Activated CD8-positive, alpha-beta T cell treated with anti-CD3 and anti-CD28 coated beads, Interleukin-2, amount 10 ng/mL, durations not matched to agents 7 days and 5 days (primary cell): ENCODE results near the gene GNAI3. TPM values are rescaled to one million over a fixed set of nuclear protein-coding genes. Genes with fewer than 3 reads are reported as not detected.

Experiments used
- ATAC-seq: fragments of 150-1000 bp; cut with Tn5 transposase; one replicate; pipeline ENCODE4 v1.10.0; 2021; ENCODE audit warnings: moderate library complexity
- CTCF ChIA-PET: fragments of 350-600 bp; sonication (Branson Sonifier 250); formaldehyde crosslinking; loops from one replicate; lab custom pipeline; 2021; ENCODE audit warnings: antibody characterized with exemption; lab: Charles Lee
- POLR2A ChIA-PET: fragments of 350-600 bp; sonication (Branson Sonifier 250); formaldehyde crosslinking; loops from one replicate; lab custom pipeline; 2021; ENCODE audit warnings: antibody characterized with exemption; lab: Charles Lee
- DNase-seq: peaks from one replicate; pipeline ENCODE4 v3.0.0-alpha.2; 2020
- H3K27ac Mint-ChIP-seq: one replicate; pipeline ENCODE4 v1.8.0; 2021; ENCODE audit warnings: mild to moderate bottlenecking, mixed read lengths
- H3K27me3 Mint-ChIP-seq: one replicate; pipeline ENCODE4 v1.8.0; 2021; ENCODE audit warnings: low read depth, mixed read lengths
- H3K36me3 Mint-ChIP-seq: one replicate; pipeline ENCODE4 v1.8.0; 2021; ENCODE audit warnings: low read depth, mixed read lengths
- H3K4me1 Mint-ChIP-seq: one replicate; pipeline ENCODE4 v1.8.0; 2021; ENCODE audit warnings: low read depth, mixed read lengths
- H3K4me3 Mint-ChIP-seq: one replicate; pipeline ENCODE4 v1.8.0; 2021; ENCODE audit warnings: mild to moderate bottlenecking, mixed read lengths
- H3K9me3 Mint-ChIP-seq: one replicate; pipeline ENCODE4 v1.8.0; 2022; ENCODE audit warnings: mixed read lengths; ENCODE audit not compliant: insufficient read depth
- total RNA-seq, 2 experiments: library from RNA; stranded (reverse); gene quantifications; one replicate each; pipeline ENCODE4 v1.2.3, GENCODE V29; 2021

The GNAI3 gene
- total RNA-seq, 2 experiments from 2014 or later, result 9.6 to 10.2 TPM

GRCh38 chr1:109641078-109641740, 92.8 kb downstream of the GNAI3 start:
- no peak overlapping the region for H3K27ac Mint-ChIP-seq

GRCh38 chr1:109641861-109642260, 93.4 kb downstream of the GNAI3 start:
- Mint-ChIP-seq H3K4me3 (no peak overlapping the region), H3K27me3 (peaks cover 4% of the 10 kb centered on the region), H3K4me1 (peaks cover 18% of the 10 kb centered on the region), H3K36me3 (no peaks in the 10 kb centered on the region), H3K27ac (no peak overlapping the region), H3K9me3 (no peaks in the 10 kb centered on the region)
- ATAC-seq, result no peak
- ChIA-PET CTCF (interaction anchor here (0.9 to 13.1 kb wide), 18 partner anchors 9 to 428 kb away, joined by 3 to 340 read pairs (median 13); partner anchors contain the start of genes AHCYL1, GNAI3, GSTM1 and GSTM2), POLR2A (interaction anchor here (3.5 kb wide), 1 partner anchor 93 kb away, joined by 29 read pairs; the partner anchor contains the start of gene GNAI3)
- DNase-seq, result peak; percentile 18

More at GRCh38 chr1:109641078-109641740, 92.8 kb downstream of the GNAI3 start:
- peaks cover 18% of the 10 kb centered on the region for H3K4me1 Mint-ChIP-seq
- no peaks in the 10 kb centered on the region for H3K36me3 Mint-ChIP-seq
- peaks cover 4% of the 10 kb centered on the region for H3K27me3 Mint-ChIP-seq
- no peak overlapping the region for H3K4me3 Mint-ChIP-seq
- DNase-seq (peak; percentile 15), ATAC-seq (no peak)
- no peaks in the 10 kb centered on the region for H3K9me3 Mint-ChIP-seq
- ChIA-PET POLR2A (interaction anchor here (1.1 to 3.5 kb wide), 5 partner anchors 17 to 343 kb away, joined by 4 to 29 read pairs (median 5); partner anchors contain the start of genes AHCYL1 and GNAI3), CTCF (interaction anchor here (0.6 to 13.1 kb wide), 56 partner anchors 9 to 465 kb away, joined by 3 to 340 read pairs (median 10); partner anchors contain the start of genes AHCYL1, AMPD2, EPS8L3 and GNAI3)

GRCh38 chr1:109642626-109643025, 94.2 kb downstream of the GNAI3 start:
- H3K9me3 Mint-ChIP-seq, result no peaks in the 10 kb centered on the region
- peaks cover 18% of the 10 kb centered on the region for H3K4me1 Mint-ChIP-seq
- no peak for ATAC-seq
- H3K4me3 Mint-ChIP-seq, result no peak overlapping the region
- H3K27me3 Mint-ChIP-seq, result peaks cover 8% of the 10 kb centered on the region
- CTCF ChIA-PET, result interaction anchor here (0.7 to 13.1 kb wide), 7 partner anchors 10 to 394 kb away, joined by 3 to 340 read pairs (median 9); partner anchors contain the start of genes AHCYL1 and GSTM1
- no peaks in the 10 kb centered on the region for H3K36me3 Mint-ChIP-seq
- no peak for DNase-seq
- H3K27ac Mint-ChIP-seq, result no peak overlapping the region
- POLR2A ChIA-PET, result no interaction called here

- Mint-ChIP-seq H3K4me1 (peaks cover 18% of the 10 kb centered on the region), H3K4me3 (no peak overlapping the region), H3K36me3 (no peaks in the 10 kb centered on the region), H3K27ac (peak overlapping the region; percentile 25), H3K27me3 (peaks cover 8% of the 10 kb centered on the region), H3K9me3 (no peaks in the 10 kb centered on the region)
- POLR2A ChIA-PET, result no interaction called here
- DNase-seq (peak; percentile 93), ATAC-seq (peak; percentile 98)
- CTCF ChIA-PET, result interaction anchor here (0.7 to 13.1 kb wide), 9 partner anchors 9 to 393 kb away, joined by 3 to 340 read pairs (median 7); partner anchors contain the start of genes AHCYL1, GSTM1 and GSTM4
Observed at GRCh38 chr1:109643385-109644230, 95.2 kb downstream of the GNAI3 start.

- Mint-ChIP-seq H3K9me3 (no peaks in the 10 kb centered on the region), H3K4me3 (no peak overlapping the region), H3K27me3 (peaks cover 8% of the 10 kb centered on the region), H3K36me3 (no peaks in the 10 kb centered on the region), H3K27ac (no peak overlapping the region), H3K4me1 (peaks cover 18% of the 10 kb centered on the region)
- ATAC-seq, result no peak
- no peak for DNase-seq
- ChIA-PET POLR2A (no interaction called here), CTCF (interaction anchor here (1.1 to 13.1 kb wide), 4 partner anchors 11 to 339 kb away, joined by 3 to 340 read pairs (median 20); partner anchors contain the start of genes AHCYL1 and GSTM4)
Observed at GRCh38 chr1:109644670-109645069, 96.3 kb downstream of the GNAI3 start.

GRCh38 chr1:109649491-109649914, 101.1 kb downstream of the GNAI3 start:
- Mint-ChIP-seq H3K9me3 (no peaks in the 10 kb centered on the region), H3K4me3 (no peak overlapping the region), H3K27me3 (peaks cover 32% of the 10 kb centered on the region), H3K27ac (no peak overlapping the region), H3K4me1 (no peaks in the 10 kb centered on the region), H3K36me3 (no peaks in the 10 kb centered on the region)
- ChIA-PET POLR2A (interaction anchor here (0.7 kb wide), 1 partner anchor 10 kb away, joined by 3 read pairs; no protein-coding TSS in a partner anchor), CTCF (interaction anchor here (0.5 to 6.7 kb wide), 14 partner anchors 9 to 335 kb away, joined by 3 to 163 read pairs (median 4); partner anchors contain the start of genes AHCYL1, GNAI3 and GSTM1)
- no peak for ATAC-seq
- DNase-seq, result no peak

GRCh38 chr1:109650609-109651008, 102.2 kb downstream of the GNAI3 start:
- no peak for DNase-seq
- Mint-ChIP-seq H3K27me3 (peaks cover 37% of the 10 kb centered on the region), H3K9me3 (no peaks in the 10 kb centered on the region), H3K36me3 (no peaks in the 10 kb centered on the region), H3K4me1 (peaks cover 9% of the 10 kb centered on the region), H3K27ac (no peak overlapping the region), H3K4me3 (no peak overlapping the region)
- POLR2A ChIA-PET, result interaction anchor here (2.3 kb wide), 1 partner anchor 333 kb away, joined by 6 read pairs; the partner anchor contains the start of gene AHCYL1
- ATAC-seq, result no peak
- CTCF ChIA-PET, result interaction anchor here (1.5 to 6.7 kb wide), 8 partner anchors 11 to 334 kb away, joined by 4 to 163 read pairs (median 24); partner anchors contain the start of genes AHCYL1 and GNAI3

- DNase-seq (no peak), ATAC-seq (no peak)
- Mint-ChIP-seq H3K27me3 (peaks cover 33% of the 10 kb centered on the region), H3K9me3 (no peaks in the 10 kb centered on the region), H3K27ac (no peak overlapping the region), H3K4me3 (no peak overlapping the region), H3K36me3 (no peaks in the 10 kb centered on the region), H3K4me1 (peaks cover 17% of the 10 kb centered on the region)
- CTCF ChIA-PET, result interaction anchor here (0.7 to 6.7 kb wide), 10 partner anchors 8 to 332 kb away, joined by 3 to 163 read pairs (median 8); partner anchors contain the start of genes AHCYL1 and GSTM1
- POLR2A ChIA-PET, result interaction anchor here (1.4 to 2.3 kb wide), 2 partner anchors 104 to 332 kb away, joined by 3 to 6 read pairs; partner anchors contain the start of genes AHCYL1 and GNAI3
Observed at GRCh38 chr1:109652402-109652801, 104.0 kb downstream of the GNAI3 start.

- CTCF ChIA-PET, result interaction anchor here (1.4 to 6.7 kb wide), 7 partner anchors 10 to 331 kb away, joined by 4 to 163 read pairs (median 8); partner anchors contain the start of genes AHCYL1 and GSTM1
- Mint-ChIP-seq H3K27ac (no peak overlapping the region), H3K4me3 (no peak overlapping the region), H3K27me3 (peaks cover 33% of the 10 kb centered on the region), H3K9me3 (no peaks in the 10 kb centered on the region), H3K36me3 (no peaks in the 10 kb centered on the region), H3K4me1 (peaks cover 17% of the 10 kb centered on the region)
- ATAC-seq, result no peak
- DNase-seq, result no peak
- POLR2A ChIA-PET, result interaction anchor here (0.6 to 0.7 kb wide), 2 partner anchors 74 to 323 kb away, joined by 3 read pairs; no protein-coding TSS in a partner anchor
Observed at GRCh38 chr1:109653306-109653705, 104.9 kb downstream of the GNAI3 start.

- Mint-ChIP-seq H3K4me3 (no peak overlapping the region), H3K27me3 (peaks cover 33% of the 10 kb centered on the region), H3K4me1 (peaks cover 17% of the 10 kb centered on the region), H3K36me3 (no peaks in the 10 kb centered on the region), H3K27ac (no peak overlapping the region), H3K9me3 (no peaks in the 10 kb centered on the region)
- ChIA-PET CTCF (interaction anchor here (0.6 to 4.2 kb wide), 7 partner anchors 11 to 330 kb away, joined by 3 to 41 read pairs (median 5); partner anchors contain the start of gene AHCYL1), POLR2A (no interaction called here)
- no peak for DNase-seq
- ATAC-seq, result no peak
Observed at GRCh38 chr1:109654519-109654918, 106.1 kb downstream of the GNAI3 start.
